ENCODE results near the gene PLA2G4E. TPM values are rescaled to one million over a fixed set of nuclear protein-coding genes. Genes with fewer than 3 reads are reported as not detected.

PLA2G4E gene
- total and polyA plus RNA-seq, 2 of the 13 experiments (the other 11 are each of a cell fraction or from before 2014, with no cell fraction given), result not detected

DNA sequence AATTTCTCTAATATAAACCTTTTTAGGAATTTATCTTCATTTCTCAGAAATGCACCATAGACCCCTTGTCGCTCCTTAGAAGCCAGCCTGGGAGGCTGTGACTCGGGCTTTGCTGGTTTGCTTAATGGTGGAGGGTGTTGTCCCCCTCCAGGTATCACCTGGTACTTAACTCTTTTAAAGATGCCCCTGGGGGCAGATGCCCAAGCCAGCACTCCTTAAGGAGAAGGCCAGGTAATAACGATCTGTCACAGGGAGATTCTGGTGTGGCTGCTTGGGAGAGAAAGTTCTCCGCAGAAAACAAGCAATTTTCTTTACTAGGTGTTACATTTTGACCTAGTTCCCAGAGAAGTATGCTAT, 70.7 kb downstream of the PLA2G4E start:
- FAIRE-seq (no peak), DNase-seq (ENCODE audit: low spot score) (no peak), ATAC-seq (no peak)
- Histone ChIP-seq H3K4me3 (replicated peaks in 1 of 3; ENCODE audit: insufficient read depth in 1 of 3, low read depth in 2 of 3, low read length in 3 of 3) (no peak overlapping the region), H2AFZ (ENCODE audit: low read length) (no peak overlapping the region), H3K79me2 (ENCODE audit: insufficient read depth, low read length) (no peaks in the 10 kb centered on the region), H3K4me1 (ENCODE audit: insufficient read depth, low read length) (peaks cover under 1% of the 10 kb centered on the region; the same call in 1 of the 2 replicates), H3K9ac (ENCODE audit: insufficient read depth, low read depth, low read length) (no peak overlapping the region), H3K27ac (ENCODE audit: extremely low read length, insufficient read depth, low read length) (no peak overlapping the region), H3K27me3 (ENCODE audit: control insufficient read depth in 1 of 2, insufficient read depth in 2 of 2, low read length in 2 of 2) (no peaks in the 10 kb centered on the region), H3K36me3 (replicated peaks in 1 of 2; ENCODE audit: control insufficient read depth in 1 of 2, insufficient read depth in 2 of 2, low read length in 2 of 2) (peaks cover 2 to 9% of the 10 kb centered on the region in 2 experiments; a peak in 4 of 5 replicates), H3K4me2 (ENCODE audit: low read depth, low read length) (no peak overlapping the region), H4K20me1 (ENCODE audit: insufficient read depth, low read length) (no peaks in the 10 kb centered on the region), H3K9me3 (ENCODE audit: low read length) (no peaks in the 10 kb centered on the region)
- CTCF ChIA-PET (ENCODE audit: low intra/inter-chr PET ratio, low total read pairs), result no interaction called here
- TF ChIP-seq ZNF543 (CRISPR knock-in tag; IDR thresholded peaks at IDR 0.05) (no peak), GLMP (CRISPR knock-in tag; IDR thresholded peaks at IDR 0.05; ENCODE audit: borderline replicate concordance) (no peak), HOXD1 (CRISPR knock-in tag; IDR thresholded peaks at IDR 0.05) (no peak), MLLT10 (CRISPR knock-in tag; IDR thresholded peaks at IDR 0.05) (no peak), SETDB1 (CRISPR knock-in tag; IDR thresholded peaks at IDR 0.05; ENCODE audit: borderline replicate concordance) (no peak), LRRFIP1 (CRISPR knock-in tag; conservative IDR thresholded peaks at IDR 0.05) (no peak), MZF1 (CRISPR knock-in tag; IDR thresholded peaks at IDR 0.05; ENCODE audit: borderline replicate concordance) (no peak)
- TF ChIP-seq, protein P1, sequence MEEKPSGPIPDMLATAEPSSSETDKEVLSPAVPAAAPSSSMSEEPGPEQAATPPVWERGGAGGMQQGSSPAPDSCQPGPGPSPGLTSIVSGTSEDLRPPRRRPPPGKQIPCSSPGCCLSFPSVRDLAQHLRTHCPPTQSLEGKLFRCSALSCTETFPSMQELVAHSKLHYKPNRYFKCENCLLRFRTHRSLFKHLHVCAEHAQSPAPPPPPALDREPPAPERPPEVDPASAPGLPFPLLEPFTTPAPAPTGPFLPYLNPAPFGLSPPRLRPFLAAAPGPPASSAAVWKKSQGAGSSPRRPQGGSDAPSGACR (CRISPR knock-in tag; IDR thresholded peaks at IDR 0.05), result no peak
- TF ChIP-seq, protein P2, sequence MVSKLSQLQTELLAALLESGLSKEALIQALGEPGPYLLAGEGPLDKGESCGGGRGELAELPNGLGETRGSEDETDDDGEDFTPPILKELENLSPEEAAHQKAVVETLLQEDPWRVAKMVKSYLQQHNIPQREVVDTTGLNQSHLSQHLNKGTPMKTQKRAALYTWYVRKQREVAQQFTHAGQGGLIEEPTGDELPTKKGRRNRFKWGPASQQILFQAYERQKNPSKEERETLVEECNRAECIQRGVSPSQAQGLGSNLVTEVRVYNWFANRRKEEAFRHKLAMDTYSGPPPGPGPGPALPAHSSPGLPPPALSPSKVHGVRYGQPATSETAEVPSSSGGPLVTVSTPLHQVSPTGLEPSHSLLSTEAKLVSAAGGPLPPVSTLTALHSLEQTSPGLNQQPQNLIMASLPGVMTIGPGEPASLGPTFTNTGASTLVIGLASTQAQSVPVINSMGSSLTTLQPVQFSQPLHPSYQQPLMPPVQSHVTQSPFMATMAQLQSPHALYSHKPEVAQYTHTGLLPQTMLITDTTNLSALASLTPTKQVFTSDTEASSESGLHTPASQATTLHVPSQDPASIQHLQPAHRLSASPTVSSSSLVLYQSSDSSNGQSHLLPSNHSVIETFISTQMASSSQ (IDR thresholded peaks at IDR 0.05; ENCODE audit: low read depth), result no peak
- TF ChIP-seq, protein P2 (CRISPR knock-in tag; IDR thresholded peaks at IDR 0.05; ENCODE audit: borderline replicate concordance), result no peak
- POLR2A ChIA-PET, result no interaction called here
- 85% methylated on average over 4 of the region's 4 CpGs for WGBS (ENCODE audit: low lambda C conversion rate)
- intact Hi-C loops (cut with micrococcal nuclease; ENCODE audit: unreplicated experiment), result no loop called here
- no TSS peak for BruUV-seq (replicated peaks)
- in situ Hi-C loops (cut with HindIII; ENCODE audit: extremely low pct_ligation_motif_present, low pct_unique_long_range_greater_than_20kb), result no loop called here

Data from HepG2 (cell line).